Stimulated activated CD4-positive, alpha-beta T cell treated with anti-CD3 and anti-CD28 coated beads, TNF-alpha, amount 100 ng/mL, for 24 hours (primary cell): Measurements from ENCODE around the gene MYOD1.

Experiments
- DNase-seq, 3 experiments: peaks; one replicate each; pipeline ENCODE4 v3.0.0-alpha.2; 2020; ENCODE audit warnings: low read depth in 3 of 3

MYOD1 gene

GRCh38 chr11:17734986-17735817 lies 15.8 kb downstream of the MYOD1 start:
- peak in 1 of 3 experiments; percentile 43 for DNase-seq

- no peak for DNase-seq
These were observed 16.6 kb downstream of the MYOD1 start for GRCh38 chr11:17735818-17736578.

GRCh38 chr11:17736579-17736893 lies 17.2 kb downstream of the MYOD1 start:
- DNase-seq = no peak

- no peak for DNase-seq
These were observed 17.8 kb downstream of the MYOD1 start for GRCh38 chr11:17736930-17737817.

- DNase-seq = no peak
These were observed 19.0 kb downstream of the MYOD1 start for GRCh38 chr11:17738151-17738973.

- DNase-seq = no peak
These were observed 20.6 kb downstream of the MYOD1 start for GRCh38 chr11:17739945-17740338.

GRCh38 chr11:17740649-17741235 lies 21.4 kb downstream of the MYOD1 start:
- no peak for DNase-seq

- no peak for DNase-seq
These were observed 22.1 kb downstream of the MYOD1 start for GRCh38 chr11:17741487-17741886.

GRCh38 chr11:17742019-17742418 lies 22.6 kb downstream of the MYOD1 start:
- no peak for DNase-seq

- no peak for DNase-seq
These were observed 23.8 kb downstream of the MYOD1 start for GRCh38 chr11:17743026-17743807.

- DNase-seq = no peak
These were observed 24.4 kb downstream of the MYOD1 start for GRCh38 chr11:17743808-17744119.

GRCh38 chr11:17744151-17744940 lies 25.0 kb downstream of the MYOD1 start:
- no peak for DNase-seq

- no peak for DNase-seq
These were observed 25.8 kb downstream of the MYOD1 start for GRCh38 chr11:17745023-17745772.

GRCh38 chr11:17746096-17746495 lies 26.7 kb downstream of the MYOD1 start:
- no peak for DNase-seq

GRCh38 chr11:17747131-17747955 lies 28.0 kb downstream of the MYOD1 start:
- DNase-seq = no peak

GRCh38 chr11:17748044-17748443 lies 28.7 kb downstream of the MYOD1 start:
- DNase-seq = no peak

GRCh38 chr11:17748761-17749721 lies 29.7 kb downstream of the MYOD1 start:
- DNase-seq = no peak
